ENCODE data around the gene FAM83G. TPM values are rescaled to one million over a fixed set of nuclear protein-coding genes. Genes with fewer than 3 reads are reported as not detected.

The FAM83G gene
- total and polyA plus RNA-seq, 2 donors (not counting 1 experiment from before 2014, with no cell fraction given), result 2.4 to 6.3 TPM

DNA sequence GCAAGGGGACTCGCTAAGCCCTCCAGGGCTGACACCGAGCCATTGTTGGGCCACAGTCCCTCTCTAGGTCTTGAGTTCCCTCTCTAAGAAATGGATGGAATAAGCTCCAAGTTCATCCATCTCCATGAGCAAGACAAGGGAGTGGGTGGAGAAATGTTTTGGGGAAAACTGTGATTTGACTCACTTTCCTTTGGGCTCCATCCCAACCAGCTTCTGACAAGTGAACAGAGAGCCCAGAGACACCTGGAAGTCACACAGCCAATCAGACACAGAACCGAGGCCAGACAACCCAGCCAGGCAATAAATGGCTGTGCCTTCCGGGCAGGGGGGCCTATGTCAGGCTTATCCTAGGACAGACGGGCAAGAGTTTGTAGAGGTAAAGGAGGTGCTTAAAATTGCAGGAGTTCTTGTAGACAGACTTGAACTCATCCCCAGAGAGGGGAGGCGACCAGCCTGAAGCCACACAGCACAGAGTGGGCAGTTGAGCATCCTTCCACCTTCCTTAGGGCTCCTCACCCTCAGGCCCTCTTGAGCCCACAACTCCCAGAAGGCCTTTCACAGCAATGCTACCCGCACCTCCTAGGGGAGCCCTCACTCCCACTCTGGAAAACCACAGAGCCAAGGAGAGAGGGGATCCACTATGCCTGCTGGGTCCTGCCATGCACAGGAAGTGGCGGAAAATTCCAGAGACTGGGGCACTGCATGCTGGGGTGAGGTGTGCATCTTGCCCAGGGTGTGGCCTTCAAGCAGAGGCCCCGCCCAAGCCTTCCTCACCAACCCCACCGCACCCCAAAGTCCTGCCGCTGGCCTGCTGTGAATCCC, 9.5 kb upstream of the FAM83G start:
- Histone ChIP-seq H3K36me3 (ENCODE audit: control insufficient read depth, insufficient read depth, low read length) (no peaks in the 10 kb centered on the region), H3K79me2 (ENCODE audit: control insufficient read depth, insufficient read depth, low read length) (no peaks in the 10 kb centered on the region), H3K4me2 (ENCODE audit: extremely low read depth, insufficient read depth, low read length) (no peak overlapping the region), H3K27me3 (ENCODE audit: control insufficient read depth, insufficient read depth, low read length) (no peaks in the 10 kb centered on the region), H4K20me1 (ENCODE audit: control insufficient read depth, extremely low read depth, insufficient read depth, low read length) (no peaks in the 10 kb centered on the region), H3K9ac (ENCODE audit: insufficient read depth, low read length) (no peak overlapping the region), H3K4me1 (ENCODE audit: control insufficient read depth, extremely low read depth, insufficient read depth, low read length) (no peaks in the 10 kb centered on the region), H2AFZ (ENCODE audit: low read length) (no peak overlapping the region), H3K27ac (ENCODE audit: insufficient read depth, low read length) (no peak overlapping the region), H3K9me3 (ENCODE audit: control insufficient read depth, insufficient read depth, low read depth, low read length) (no peaks in the 10 kb centered on the region), H3K4me3 (replicated peaks in 1 of 4; ENCODE audit: control extremely low read depth in 1 of 4, insufficient read depth in 1 of 4, low read depth in 3 of 4, low read length in 4 of 4) (no peak overlapping the region)
- DNase-seq (ENCODE audit: low read depth in 2 of 2), result peak in 1 of 2 donors; percentile 10
- TF ChIP-seq, protein P1, sequence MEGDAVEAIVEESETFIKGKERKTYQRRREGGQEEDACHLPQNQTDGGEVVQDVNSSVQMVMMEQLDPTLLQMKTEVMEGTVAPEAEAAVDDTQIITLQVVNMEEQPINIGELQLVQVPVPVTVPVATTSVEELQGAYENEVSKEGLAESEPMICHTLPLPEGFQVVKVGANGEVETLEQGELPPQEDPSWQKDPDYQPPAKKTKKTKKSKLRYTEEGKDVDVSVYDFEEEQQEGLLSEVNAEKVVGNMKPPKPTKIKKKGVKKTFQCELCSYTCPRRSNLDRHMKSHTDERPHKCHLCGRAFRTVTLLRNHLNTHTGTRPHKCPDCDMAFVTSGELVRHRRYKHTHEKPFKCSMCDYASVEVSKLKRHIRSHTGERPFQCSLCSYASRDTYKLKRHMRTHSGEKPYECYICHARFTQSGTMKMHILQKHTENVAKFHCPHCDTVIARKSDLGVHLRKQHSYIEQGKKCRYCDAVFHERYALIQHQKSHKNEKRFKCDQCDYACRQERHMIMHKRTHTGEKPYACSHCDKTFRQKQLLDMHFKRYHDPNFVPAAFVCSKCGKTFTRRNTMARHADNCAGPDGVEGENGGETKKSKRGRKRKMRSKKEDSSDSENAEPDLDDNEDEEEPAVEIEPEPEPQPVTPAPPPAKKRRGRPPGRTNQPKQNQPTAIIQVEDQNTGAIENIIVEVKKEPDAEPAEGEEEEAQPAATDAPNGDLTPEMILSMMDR (conservative IDR thresholded peaks at IDR 0.05 in 1 of 2, IDR thresholded peaks at IDR 0.05 in 1 of 2; ENCODE audit: low read depth in 1 of 2, low read length in 2 of 2), result no peak
- TF ChIP-seq EZH2 (IDR thresholded peaks at IDR 0.05; ENCODE audit: low read length, missing control alignments), result no peak

- H3K4me3 ChIP-seq (replicated peaks in 1 of 4; ENCODE audit: control extremely low read depth in 1 of 4, insufficient read depth in 1 of 4, low read depth in 3 of 4, low read length in 4 of 4), result no peak overlapping the region
Observed at GRCh38 chr17:19013226-19013625, 8.7 kb upstream of the FAM83G start.

More at GRCh38 chr17:19013226-19013625, 8.7 kb upstream of the FAM83G start:
- Histone ChIP-seq H3K27me3 (ENCODE audit: control insufficient read depth, insufficient read depth, low read length) (no peaks in the 10 kb centered on the region), H3K9me3 (ENCODE audit: control insufficient read depth, insufficient read depth, low read depth, low read length) (no peaks in the 10 kb centered on the region), H3K79me2 (ENCODE audit: control insufficient read depth, insufficient read depth, low read length) (no peaks in the 10 kb centered on the region), H3K4me2 (ENCODE audit: extremely low read depth, insufficient read depth, low read length) (no peak overlapping the region), H3K27ac (ENCODE audit: insufficient read depth, low read length) (no peak overlapping the region), H3K9ac (ENCODE audit: insufficient read depth, low read length) (no peak overlapping the region), H3K36me3 (ENCODE audit: control insufficient read depth, insufficient read depth, low read length) (no peaks in the 10 kb centered on the region), H3K4me1 (ENCODE audit: control insufficient read depth, extremely low read depth, insufficient read depth, low read length) (no peaks in the 10 kb centered on the region), H4K20me1 (ENCODE audit: control insufficient read depth, extremely low read depth, insufficient read depth, low read length) (no peaks in the 10 kb centered on the region), H2AFZ (ENCODE audit: low read length) (no peak overlapping the region)
- TF ChIP-seq, protein P1 (conservative IDR thresholded peaks at IDR 0.05 in 1 of 2, IDR thresholded peaks at IDR 0.05 in 1 of 2; ENCODE audit: low read depth in 1 of 2, low read length in 2 of 2), result no peak
- no peak for TF ChIP-seq EZH2 (IDR thresholded peaks at IDR 0.05; ENCODE audit: low read length, missing control alignments)
- DNase-seq (ENCODE audit: low read depth in 2 of 2), result no peak

Data from fibroblast of lung (primary cell).